NCI-H345 treated with DMSO at 0.1 percent for 48 hours (cell line): Measurements from ENCODE around the gene GATAD2B.
"Not testable (repeated sequence)": the region's sequence is repeated elsewhere in the genome, so short reads cannot be mapped to it uniquely, and the experiment has no call there.

Experiments used
- DNase-seq: peaks from one replicate; lab custom pipeline; 2025; ENCODE audit not compliant: unreplicated experiment; lab: John Stamatoyannopoulos, UW

GATAD2B gene

DNA sequence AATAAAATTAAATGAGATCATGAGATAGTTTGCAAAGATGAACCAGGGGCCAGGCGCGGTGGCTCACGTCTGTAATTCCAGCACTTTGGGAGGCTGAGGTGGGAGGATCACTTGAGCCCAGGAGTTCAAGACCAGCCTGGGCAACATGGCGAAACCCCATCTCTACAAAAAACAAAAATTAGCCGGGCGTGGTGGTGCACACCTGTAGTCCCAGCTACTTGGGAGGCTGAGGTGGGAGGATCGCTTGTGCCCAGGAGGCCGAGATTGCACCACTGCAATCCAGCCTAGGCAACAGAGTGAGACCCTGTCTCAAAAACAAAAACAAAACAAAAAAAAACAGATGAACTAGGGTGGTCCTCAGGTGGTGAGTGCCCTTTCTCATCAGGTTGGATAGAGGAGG is 140.1 kb downstream of the GATAD2B start:
- not testable (repeated sequence) for DNase-seq

GRCh38 chr1:153780551-153780950 is 142.2 kb downstream of the GATAD2B start:
- DNase-seq = no peak

DNA sequence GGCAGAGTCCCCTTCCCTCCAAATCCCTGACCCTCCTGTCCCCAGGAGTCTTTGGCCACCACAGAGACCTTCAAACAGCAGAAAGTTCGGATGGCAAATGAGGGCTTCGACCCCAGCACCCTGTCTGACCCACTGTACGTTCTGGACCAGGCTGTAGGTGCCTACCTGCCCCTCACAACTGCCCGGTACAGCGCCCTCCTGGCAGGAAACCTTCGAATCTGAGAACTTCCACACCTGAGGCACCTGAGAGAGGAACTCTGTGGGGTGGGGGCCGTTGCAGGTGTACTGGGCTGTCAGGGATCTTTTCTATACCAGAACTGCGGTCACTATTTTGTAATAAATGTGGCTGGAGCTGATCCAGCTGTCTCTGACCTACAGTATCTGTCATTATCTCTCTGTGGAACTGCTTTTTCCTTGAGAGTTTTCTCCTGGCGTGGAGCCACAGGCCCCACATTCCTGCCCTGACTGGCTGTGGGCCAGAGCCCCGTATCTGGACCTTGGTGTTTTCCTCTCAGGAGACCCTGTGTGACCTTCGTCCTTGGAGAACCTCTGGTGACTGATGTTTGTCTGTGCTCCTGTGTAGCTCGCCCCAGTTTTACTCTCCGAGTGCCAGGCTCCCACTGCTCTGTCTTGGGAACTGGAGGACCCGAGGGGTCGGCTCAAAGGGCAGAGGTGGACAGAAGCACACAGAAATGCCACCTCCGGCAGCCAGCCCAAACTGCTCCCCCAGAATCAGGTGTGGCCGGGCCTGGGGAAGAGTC is 142.8 kb downstream of the GATAD2B start:
- DNase-seq = no peak

- DNase-seq = no peak
These were observed 143.8 kb downstream of the GATAD2B start for GRCh38 chr1:153778824-153779519.

DNA sequence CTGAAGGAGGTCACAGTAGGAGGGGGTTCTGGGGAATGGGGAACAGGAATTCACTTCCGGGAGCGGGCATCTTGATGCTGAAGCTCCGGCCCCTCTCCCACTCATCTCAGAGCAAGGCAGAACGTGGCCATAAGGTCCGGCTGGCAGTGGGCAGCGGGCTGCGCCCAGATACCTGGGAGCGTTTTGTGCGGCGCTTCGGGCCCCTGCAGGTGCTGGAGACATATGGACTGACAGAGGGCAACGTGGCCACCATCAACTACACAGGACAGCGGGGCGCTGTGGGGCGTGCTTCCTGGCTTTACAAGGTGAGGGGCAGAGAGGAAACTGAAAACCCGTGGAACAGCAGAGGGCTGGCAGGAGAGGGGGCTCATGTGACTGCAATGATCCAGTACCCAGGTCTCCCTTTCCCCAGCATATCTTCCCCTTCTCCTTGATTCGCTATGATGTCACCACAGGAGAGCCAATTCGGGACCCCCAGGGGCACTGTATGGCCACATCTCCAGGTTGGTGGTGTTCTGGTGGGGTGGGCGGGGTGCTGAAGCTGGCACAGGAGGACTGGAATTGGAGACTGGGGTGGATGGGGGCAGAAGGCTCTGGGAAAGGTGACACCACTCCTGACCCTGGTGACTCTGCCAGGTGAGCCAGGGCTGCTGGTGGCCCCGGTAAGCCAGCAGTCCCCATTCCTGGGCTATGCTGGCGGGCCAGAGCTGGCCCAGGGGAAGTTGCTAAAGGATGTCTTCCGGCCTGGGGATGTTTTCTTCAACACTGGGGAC is 144.5 kb downstream of the GATAD2B start:
- DNase-seq = no peak

- no peak for DNase-seq
These were observed 145.1 kb downstream of the GATAD2B start for GRCh38 chr1:153777648-153778047.

DNA sequence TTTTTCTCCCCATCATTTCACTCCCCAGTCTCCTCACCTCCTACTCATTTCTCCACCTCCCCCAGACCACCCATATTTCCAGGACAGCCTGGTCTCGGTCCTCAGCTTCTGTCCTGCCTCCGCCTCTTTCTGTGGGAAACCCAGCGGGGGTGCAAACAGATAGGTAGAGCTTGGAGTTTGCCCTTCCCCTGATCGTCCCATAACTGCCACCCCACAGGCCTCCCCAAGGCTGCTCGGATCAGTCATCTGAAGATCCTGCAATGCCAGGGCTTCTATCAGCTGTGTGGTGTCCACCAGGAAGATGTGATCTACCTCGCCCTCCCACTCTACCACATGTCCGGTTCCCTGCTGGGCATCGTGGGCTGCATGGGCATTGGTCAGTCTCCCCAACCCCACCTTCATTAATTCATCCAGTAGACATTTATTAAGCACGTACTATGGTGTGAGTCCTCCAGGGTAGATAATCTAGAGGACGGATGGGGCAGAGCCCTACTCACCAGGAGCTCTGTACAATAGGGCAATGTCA is 145.9 kb downstream of the GATAD2B start:
- no peak for DNase-seq

DNA sequence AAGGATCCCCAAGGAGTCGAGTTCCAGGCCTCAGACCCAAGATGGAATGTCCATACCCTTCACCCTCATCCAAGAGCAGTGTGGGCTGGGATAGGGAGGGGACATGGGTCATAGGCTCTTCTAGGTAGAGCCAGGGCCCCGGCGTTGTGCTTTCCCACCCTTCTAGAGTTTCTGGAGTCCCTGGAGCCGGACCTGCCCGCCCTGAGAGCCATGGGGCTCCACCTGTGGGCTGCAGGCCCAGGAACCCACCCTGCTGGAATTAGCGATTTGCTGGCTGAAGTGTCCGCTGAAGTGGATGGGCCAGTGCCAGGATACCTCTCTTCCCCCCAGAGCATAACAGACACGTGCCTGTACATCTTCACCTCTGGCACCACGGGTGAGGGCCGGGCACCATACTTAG is 146.4 kb downstream of the GATAD2B start:
- DNase-seq = no peak

DNA sequence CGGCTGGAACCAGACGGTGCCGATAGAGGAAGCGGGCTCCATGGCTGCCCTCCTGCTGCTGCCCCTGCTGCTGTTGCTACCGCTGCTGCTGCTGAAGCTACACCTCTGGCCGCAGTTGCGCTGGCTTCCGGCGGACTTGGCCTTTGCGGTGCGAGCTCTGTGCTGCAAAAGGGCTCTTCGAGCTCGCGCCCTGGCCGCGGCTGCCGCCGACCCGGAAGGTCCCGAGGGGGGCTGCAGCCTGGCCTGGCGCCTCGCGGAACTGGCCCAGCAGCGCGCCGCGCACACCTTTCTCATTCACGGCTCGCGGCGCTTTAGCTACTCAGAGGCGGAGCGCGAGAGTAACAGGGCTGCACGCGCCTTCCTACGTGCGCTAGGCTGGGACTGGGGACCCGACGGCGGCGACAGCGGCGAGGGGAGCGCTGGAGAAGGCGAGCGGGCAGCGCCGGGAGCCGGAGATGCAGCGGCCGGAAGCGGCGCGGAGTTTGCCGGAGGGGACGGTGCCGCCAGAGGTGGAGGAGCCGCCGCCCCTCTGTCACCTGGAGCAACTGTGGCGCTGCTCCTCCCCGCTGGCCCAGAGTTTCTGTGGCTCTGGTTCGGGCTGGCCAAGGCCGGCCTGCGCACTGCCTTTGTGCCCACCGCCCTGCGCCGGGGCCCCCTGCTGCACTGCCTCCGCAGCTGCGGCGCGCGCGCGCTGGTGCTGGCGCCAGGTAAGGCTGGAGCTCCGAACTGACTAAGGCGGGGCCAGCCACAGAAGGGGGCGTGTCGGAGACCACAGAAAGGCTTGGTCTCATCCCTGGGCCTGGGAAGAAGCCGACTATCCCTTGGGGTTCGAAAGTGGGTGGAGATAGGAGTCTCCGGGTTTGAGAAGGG is 147.1 kb downstream of the GATAD2B start:
- peak; percentile 98 for DNase-seq

DNA sequence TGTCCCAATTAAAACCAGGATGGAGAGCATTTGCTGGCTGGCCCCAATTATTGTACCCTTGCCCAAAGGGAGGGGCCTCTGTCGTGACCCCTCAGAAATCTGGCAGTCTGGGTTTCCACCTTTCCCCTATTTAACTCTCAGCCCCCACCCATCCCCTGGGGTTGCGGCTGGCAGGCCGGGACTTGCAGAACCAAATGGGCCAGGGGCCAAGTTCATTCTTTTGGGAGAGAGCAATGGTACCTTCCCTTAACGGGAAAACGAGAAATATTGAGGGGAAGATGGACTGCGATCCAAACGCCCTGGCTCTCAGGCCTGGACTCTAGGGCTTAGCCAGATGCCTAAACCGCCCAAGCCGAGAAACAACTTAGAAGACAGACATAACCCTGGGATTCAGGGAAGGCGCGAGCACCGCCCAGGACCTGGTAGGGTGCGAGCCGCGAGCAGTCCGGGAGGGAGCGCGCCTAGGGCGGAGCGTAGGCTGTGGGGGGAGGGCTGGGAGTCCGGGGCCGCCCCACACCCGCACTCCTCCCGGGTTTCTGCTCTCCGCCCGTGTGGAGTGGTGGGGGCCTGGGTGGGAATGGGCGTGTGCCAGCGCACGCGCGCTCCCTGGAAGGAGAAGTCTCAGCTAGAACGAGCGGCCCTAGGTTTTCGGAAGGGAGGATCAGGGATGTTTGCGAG is 147.9 kb downstream of the GATAD2B start, which contains the start of gene SLC27A3:
SLC27A3 (plus strand) TSS at position 628 of the 678 bp plus-strand sequence. CDS start 91 bp downstream, outside the sequence.
- DNase-seq = peak; percentile 92

GRCh38 chr1:153774026-153774595 is 148.7 kb downstream of the GATAD2B start:
- no peak for DNase-seq

- no peak for DNase-seq
These were observed 149.5 kb downstream of the GATAD2B start for GRCh38 chr1:153773096-153773921.

DNA sequence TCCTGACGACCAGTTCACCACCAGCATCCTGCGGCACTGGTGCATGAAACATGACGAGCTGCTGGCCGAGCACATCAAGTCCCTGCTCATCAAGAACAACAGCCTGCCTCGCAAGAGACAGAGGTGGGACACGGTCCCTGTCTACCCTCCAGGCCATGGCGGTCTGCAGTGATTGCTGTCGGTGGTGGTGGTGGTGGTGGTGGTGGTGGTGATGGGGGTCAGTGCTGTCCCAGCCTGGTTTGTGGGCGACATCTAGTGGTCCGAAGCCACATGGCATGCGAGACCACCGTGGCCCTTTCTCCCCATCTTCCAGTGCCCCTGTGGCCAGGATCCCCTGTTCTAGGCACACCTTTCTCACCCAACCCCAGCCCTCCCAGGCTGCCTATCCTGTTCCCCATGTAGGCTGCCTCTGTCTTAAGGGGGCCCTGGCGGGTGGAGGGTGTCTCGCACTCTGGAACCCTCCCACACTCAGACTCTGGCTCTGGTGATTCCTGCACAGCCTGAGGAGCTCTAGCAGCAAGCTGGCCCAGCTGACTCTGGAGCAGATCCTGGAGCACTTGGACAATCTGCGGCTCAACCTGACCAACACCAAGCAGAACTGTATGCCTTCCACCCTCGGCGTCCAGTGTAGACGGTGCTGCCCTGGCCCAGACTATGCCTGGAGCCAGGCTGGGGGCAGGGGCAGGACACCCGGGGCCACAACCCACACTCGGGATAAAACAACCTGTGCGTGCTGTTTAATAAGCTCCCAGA is 150.8 kb downstream of the GATAD2B start:
- DNase-seq = no peak

GRCh38 chr1:153771261-153771660 is 151.5 kb downstream of the GATAD2B start:
- no peak for DNase-seq

DNA sequence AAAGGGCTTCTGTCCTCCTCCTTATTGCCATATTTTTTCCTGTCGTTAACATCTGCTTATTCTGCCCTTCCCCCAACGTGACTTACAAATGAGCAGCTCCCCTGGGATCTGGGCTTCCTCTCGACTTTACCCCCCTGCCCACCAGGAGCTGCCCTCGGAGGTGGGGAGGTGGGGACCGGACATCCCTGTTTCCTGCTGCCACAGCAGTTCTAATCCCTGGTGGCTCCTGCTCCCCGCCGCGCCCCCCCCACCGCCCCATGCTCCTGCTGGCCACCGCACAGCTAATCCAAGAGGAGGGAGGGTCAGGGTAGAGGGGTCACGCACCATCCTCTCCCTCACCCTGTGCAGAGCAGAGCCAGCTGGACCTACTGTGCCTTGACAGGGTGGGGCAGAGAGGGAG is 152.0 kb downstream of the GATAD2B start:
- DNase-seq = no peak

DNA sequence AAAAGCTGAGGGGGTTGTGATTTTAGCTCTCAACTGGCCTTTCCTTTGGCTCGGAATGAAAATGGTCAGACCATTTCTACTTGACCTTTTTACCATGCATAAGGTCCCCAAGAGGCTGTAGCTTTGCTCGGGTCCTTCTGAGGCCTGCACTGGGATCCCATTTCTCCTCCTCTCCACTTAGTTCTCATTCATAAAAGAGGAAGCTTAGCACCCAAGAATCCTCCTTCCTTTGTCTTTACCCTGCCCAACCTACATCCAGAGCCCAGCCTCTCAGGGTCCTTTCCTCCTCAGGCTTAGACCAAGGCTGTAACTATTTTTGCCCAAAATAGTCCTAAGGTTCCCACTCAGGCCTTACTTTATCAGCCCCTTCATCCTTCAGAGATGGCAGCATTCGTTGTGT is 153.6 kb downstream of the GATAD2B start:
- no peak for DNase-seq

DNA sequence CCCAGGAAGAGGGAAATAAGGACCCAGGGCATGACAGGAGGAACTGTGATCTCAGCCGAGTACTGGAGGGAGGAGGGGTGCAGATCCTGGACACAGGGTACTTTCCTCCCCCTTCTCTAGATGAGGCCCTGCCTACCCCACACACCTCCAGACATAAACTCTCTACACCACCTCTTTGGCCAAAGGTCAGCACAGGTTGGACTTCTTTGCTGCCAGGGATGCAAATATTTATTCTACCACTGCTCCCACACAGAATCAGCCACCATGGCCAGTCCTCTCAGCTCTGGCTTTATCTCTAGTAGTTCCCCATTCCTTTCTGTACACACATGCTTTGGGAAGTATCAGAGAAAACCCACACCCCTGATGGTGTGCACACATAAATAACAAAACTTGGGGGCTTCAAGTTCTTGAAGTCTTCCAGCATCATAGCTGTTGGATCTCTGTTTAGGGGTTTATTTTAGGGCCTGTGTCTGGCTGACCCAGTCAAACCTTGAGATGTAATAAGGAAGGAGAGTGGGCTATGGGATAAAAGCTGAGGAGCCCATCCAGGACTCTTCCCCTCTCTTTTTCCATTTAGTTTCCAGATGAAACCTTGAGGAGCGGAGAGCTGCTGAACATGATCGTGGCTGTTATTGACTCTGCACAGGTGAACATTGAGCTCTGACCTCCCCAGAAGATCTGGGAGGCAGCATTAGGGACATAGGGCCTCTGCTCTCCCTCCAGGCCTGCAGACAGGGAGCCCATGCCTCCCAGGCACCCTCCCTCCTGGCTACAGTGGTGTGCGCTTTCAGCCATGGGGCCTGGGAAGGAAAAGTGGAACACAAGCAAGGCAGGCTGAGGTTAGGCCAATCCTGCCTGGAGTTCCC is 154.2 kb downstream of the GATAD2B start:
- DNase-seq = no peak
